GM21717 (cell line): ENCODE measurements around the gene RNF220.

Source experiments
- ATAC-seq: cut with Tn5 transposase; IDR thresholded peaks from one replicate; pipeline ENCODE4 v1.9.1; 2021; ENCODE audit warnings: mild to moderate bottlenecking, moderate library complexity; ENCODE audit not compliant: unreplicated experiment

The RNF220 gene

GRCh38 chr1:44405031-44405797, at the start of gene RNF220:
Gene RNF220 (plus strand): TSS chr1:44405255.
- ATAC-seq: no peak

GRCh38 chr1:44355582-44356305, 49.3 kb upstream of the RNF220 start:
- no peak for ATAC-seq

DNA sequence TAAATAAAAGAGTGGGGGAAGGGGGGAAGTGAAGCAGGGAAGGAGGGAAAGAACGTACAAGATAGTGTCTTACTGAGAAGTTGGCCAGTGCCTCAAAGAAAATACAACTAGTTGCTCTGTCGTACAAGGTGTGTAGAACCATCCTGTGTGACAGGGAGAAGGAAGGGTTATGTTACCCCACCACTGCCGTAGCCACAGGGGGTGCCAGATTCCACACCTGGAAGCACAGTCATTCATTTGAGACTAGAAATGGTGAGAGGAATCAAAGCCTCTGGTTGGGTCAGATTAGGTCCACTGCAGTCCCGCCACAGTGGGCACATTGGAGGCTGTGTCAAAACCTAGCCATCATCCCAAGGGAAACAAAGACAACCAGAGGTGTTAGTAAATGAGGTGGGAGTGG, 47.3 kb upstream of the RNF220 start:
- no peak for ATAC-seq

GRCh38 chr1:44359234-44359935, 45.7 kb upstream of the RNF220 start:
- no peak for ATAC-seq

GRCh38 chr1:44361478-44361877, 43.6 kb upstream of the RNF220 start:
- ATAC-seq: no peak

DNA sequence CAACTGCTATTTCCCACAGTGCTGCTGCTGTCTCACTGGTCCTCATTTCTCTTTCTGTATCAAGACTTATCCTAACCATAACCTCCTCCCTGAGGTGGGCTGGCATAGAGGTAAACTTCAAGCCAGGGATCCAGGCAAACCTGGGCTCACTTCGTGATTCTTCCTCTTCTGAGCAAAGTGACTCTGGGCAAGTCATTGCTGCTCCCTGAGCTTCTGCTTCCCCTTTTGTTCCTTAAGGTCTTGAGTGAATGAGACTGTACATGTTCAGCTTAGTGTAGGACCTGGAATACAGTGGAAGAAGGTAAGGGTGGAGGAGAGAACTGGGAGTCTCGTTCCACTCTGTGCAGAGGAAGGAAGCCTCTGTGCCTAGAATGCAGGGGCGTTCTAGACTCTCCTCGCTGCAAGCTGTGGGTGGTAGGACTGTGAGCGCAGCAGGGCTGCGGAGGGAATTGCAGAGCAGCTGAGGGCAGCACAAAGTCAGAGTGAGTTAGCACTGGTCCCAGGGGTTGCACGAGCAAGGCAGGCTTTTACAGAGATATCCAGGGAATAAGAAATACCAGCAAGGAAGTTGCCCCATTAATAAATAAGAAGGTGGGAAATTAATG, 38.6 kb upstream of the RNF220 start:
- no peak for ATAC-seq

DNA sequence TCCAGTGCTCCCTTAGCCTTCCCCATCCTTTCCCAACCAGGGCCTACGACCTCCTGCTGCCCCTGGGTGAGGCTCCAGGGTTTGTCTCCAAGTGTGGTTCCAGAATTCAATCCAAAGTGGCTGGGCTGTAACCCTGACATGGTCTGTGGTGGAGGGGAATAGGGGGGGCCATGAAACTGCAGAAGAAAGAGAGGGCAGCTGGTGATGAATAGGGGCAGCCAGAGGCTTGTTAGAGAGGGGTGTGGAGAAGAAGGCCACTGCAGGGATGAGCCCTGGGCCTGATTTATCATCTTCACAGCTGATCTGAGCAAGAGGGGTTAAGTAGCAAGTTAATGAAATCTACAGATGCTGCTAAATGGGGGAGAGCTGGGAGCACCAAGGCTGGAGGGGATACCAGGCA, 37.1 kb upstream of the RNF220 start:
- no peak for ATAC-seq

DNA sequence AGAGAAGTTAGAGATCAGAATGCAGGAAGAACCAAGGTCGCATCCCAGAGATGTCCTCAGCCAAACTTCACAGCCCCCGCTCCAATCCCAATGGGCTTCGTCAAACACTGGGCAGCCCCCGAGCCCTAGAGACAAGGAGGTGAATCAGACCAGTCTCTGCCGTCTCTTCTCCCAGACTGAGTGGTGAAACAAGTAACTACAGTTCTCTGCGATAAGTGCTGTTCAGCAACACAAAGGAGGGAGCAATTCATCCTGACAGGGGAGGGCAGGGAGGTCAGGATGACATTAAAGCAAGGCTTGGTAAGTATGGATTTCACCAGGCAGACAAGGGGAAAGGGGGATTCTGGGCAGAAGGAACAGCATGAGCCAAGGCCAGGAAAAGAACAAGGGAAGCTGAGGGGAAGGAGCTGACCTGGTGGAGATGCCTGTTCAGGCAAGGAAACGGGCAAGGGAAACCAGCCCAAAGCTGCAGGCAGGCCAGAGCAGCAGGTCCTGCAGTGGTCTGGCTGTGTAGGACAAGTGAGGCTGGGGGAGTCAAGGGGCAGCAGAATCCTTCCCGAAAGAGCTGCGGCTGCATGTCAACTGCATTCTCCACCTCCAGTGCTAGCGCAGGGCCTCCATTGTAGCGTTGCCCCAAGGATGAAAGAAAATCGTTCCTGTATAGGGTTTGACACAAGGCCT, 36.4 kb upstream of the RNF220 start:
- no peak for ATAC-seq

- no peak for ATAC-seq
Measured at GRCh38 chr1:44371206-44371605, 33.8 kb upstream of the RNF220 start.

GRCh38 chr1:44375547-44375946, 29.5 kb upstream of the RNF220 start:
- ATAC-seq: no peak

DNA sequence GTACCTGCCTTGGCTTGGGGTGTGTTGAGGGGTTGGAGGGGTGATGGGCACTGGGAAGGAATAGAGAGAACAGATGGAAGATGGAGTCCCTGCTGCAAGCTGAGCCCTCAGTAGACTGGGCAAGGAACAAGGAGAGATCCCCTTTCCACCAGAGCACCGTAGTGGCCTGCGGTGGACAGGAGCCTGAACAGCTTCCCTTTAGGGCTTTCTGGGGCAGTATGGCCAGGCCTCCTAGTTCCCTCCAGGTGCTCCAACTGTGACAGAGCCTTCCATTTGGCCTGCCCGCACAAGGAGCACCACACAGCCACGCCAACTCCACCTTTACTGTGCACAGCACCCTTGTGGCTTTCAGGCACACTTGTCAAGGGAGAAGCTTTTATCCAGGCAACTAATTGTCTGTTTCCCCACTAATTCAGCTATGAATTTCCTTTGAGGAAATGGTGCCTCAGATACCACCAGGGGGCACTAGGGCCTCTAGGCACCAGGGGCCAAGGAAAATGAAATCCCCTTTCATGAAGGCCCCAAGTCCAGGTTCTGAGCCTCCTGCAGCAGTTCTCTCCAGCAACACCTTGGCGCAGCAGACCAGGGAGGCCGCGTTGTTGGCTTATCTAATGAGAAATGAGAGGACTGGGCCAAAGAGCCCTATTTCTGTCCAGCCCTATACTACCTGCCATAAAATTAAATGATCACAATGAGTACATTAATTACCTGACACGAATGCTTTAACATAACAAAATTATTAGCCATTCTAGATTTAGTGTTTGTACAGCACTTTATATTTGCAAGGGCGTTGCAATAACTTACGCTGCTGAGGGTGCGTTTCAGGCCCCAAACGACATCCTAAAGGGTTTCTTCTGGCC, 26.9 kb upstream of the RNF220 start:
- no peak for ATAC-seq

GRCh38 chr1:44380666-44381177, 24.3 kb upstream of the RNF220 start:
- no peak for ATAC-seq

GRCh38 chr1:44388551-44388950, 16.5 kb upstream of the RNF220 start:
- no peak for ATAC-seq

DNA sequence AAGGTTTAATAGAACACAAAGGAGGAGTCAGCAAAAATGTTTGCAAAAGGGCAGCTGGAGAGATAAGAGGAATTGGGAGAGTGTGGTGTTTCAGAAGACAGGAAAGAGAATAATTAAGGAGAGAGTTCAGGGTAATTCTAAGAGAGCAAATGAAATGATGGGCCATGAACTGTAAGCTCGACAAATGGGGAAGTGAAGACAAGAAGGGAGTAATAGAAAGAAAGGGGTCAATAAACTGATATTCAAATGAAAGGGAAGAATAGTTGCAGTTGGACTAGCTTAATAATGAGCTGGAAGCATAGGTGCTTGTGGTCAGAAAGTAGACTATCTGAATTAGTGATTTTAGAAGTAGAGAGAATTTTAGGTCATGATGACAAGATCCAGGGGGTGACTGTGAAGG, 15.6 kb upstream of the RNF220 start:
- no peak for ATAC-seq

DNA sequence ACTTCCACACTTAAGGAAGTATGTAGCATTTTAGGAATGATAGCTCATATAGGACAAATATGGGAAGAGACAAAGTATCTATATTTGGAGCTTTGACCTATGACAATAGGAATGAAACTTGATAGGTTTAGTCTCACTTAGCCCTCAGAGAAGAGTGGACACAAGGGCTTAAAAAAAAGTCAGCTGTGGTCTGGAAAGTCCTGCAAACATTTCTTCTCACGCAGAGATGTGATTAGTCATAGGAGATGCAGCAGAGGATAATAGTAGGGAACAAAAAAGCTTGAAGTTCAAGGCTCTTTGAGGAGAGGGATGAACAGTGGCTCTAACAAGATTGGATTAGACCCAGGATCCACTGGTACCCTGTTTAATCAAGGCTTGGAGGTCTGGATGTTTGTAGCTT, 14.8 kb upstream of the RNF220 start:
- no peak for ATAC-seq

DNA sequence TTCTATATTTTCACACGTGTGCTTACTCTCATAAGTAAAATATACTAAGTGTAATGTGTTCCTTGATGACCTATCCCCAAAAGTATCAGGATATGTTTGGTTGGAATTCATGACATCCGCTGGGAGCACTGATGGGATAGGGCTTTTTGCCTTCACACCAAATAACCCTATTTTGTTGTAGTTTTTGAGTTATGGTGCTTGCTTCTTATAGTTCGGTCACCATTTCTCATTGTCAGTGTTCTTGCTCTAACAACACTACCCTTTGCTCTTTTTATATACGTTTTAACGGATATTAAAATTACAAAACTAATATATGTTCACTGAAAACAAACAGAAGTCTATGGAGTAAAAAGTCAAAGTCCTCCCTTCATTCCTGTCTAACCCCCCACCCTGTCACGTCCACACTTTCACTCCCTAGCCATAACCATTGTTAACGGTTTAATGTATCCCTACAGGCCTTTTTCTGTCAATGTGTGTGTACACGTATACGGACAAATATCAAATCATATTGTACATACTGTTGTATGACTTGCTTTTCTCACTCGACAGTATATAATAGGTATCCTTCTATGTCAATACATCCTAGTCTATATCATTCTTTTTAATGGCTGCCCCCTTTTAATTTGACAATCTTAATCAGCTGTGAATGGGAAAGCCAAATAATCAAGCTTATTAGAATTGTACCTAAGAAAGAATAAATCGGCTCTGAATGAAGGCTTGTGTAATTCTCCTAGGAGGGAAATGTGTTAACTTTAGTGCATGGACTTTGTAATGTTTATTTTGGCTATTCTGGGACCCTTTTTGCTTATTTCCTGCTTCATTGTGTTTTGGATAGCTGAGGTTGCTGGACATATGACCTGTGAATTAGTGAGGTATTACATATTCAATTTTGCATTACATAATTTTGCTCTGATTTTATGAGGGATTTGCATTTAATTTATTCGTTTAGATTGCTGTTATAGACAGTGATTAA, 3.5 kb upstream of the RNF220 start:
- ATAC-seq: no peak

DNA sequence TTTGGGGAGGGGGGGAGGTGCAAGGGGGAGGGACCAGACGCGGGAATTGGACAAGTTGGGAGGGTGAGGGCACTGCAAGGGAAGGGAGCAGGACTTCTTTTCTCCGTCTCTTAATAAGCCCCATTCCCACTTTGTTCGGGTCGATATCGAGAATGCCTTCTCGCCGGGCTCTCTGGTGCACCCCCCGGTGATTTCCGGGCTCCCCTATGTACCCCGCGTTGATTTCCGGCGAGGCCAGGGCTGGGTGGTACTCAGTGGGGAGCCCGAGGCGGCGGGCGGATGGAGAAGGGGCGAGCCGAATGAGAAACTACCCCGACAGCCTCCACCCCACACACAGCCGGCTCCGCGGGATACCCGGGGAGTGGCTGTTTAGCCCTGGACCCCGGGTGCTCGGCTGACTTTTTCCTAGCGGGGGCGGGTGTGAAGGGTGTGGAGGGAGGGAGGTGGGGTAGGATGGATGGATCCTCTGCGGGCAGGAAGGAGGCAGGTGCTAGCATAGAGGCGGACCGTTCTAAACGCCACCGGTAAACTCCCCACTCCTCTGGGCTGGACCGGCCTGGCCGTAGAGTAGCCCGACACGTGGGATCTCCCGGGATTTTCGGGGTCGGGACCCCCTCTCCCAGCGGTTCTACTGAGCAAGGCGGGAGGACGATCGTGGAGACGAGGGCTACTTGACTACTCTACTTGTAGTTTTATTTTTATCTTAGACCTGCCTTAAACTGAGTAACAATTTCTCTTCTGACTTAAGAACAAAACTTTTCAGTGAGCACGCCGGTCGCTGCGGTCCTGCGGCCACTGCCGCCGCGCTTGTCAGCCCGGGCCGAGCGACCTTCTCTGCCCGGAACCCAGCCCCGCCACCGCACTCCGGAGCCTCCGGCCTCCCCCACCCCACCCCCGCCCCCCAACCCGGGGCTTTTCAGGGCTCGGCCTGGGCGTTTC, 1.0 kb downstream of the RNF220 start:
- ATAC-seq: no peak
